IMR-90 (cell line): ENCODE results near the gene MTR. TPM values are rescaled to one million over a fixed set of nuclear protein-coding genes. Genes with fewer than 3 reads are reported as not detected.

Source experiments
- ATAC-seq: fragments of 200-7000 bp; cut with Tn5 transposase; 2 replicates; pipeline ENCODE4 v1.9.1; 2020; ENCODE audit warnings: low read depth, mild to moderate bottlenecking, moderate library complexity
- BruUV-seq: library from RNA; stranded (reverse); fragments of 400-500 nt; replicated peaks from 2 replicates; lab custom pipeline; 2021; lab: Mats Ljungman, UMichigan
- CTCF ChIA-PET: fragments of 300-600 bp; formaldehyde crosslinking; extraction: SDS; loops from one replicate; lab custom pipeline; 2021; ENCODE audit warnings: antibody characterized with exemption; lab: Yijun Ruan, JAX
- POLR2A ChIA-PET: fragments of 300-600 bp; sonication (Branson Sonifier 250); formaldehyde crosslinking; loops from one replicate; lab custom pipeline; 2022; ENCODE audit warnings: antibody characterized with exemption; ENCODE audit not compliant: unreplicated experiment; lab: Charles Lee
- DNase-seq: peaks from one replicate; pipeline ENCODE4 v3.0.0; 2013
- H2AFZ ChIP-seq: replicated peaks from 2 replicates; pipeline ENCODE3; 2013; ENCODE audit warnings: low read length, mild to moderate bottlenecking; ENCODE audit not compliant: poor library complexity
- H2AK5ac ChIP-seq: 2 replicates; pipeline ENCODE4 v1.6.1; 2013; ENCODE audit warnings: low read depth, low read length, inconsistent platforms
- H2AK9ac ChIP-seq: replicated peaks from 2 replicates; pipeline ENCODE3; 2013; ENCODE audit warnings: mild to moderate bottlenecking, low read depth, low read length, moderate library complexity; ENCODE audit not compliant: poor library complexity
- H2BK120ac ChIP-seq: 2 replicates; pipeline ENCODE4 v1.6.1; 2013; ENCODE audit warnings: low read depth, low read length, inconsistent platforms
- H2BK15ac ChIP-seq: 3 replicates; pipeline ENCODE4 v1.6.1; 2013; ENCODE audit warnings: low read depth, low read length, inconsistent platforms
- H2BK20ac ChIP-seq: 2 replicates; pipeline ENCODE4 v1.6.1; 2013; ENCODE audit warnings: low read depth, mild to moderate bottlenecking, inconsistent platforms, low read length, moderate library complexity
- H2BK5ac ChIP-seq: 2 replicates; pipeline ENCODE4 v1.6.1; 2013; ENCODE audit warnings: mild to moderate bottlenecking, low read depth, low read length, inconsistent platforms; ENCODE audit not compliant: poor library complexity, severe bottlenecking
- H3K14ac ChIP-seq: replicated peaks from 2 replicates; pipeline ENCODE4 v1.6.1; 2013; ENCODE audit warnings: low read depth, low read length, inconsistent platforms
- H3K18ac ChIP-seq: 2 replicates; pipeline ENCODE4 v1.6.1; 2013; ENCODE audit warnings: low read depth, low read length, control low read depth
- H3K23ac ChIP-seq: 2 replicates; pipeline ENCODE4 v1.6.1; 2013; ENCODE audit warnings: low read depth, low read length, inconsistent platforms
- H3K27ac ChIP-seq: 2 replicates; pipeline ENCODE4 v1.5.1; 2013; ENCODE audit warnings: mild to moderate bottlenecking, control low read depth, low read length; ENCODE audit not compliant: insufficient read depth
- H3K27me3 ChIP-seq: 2 replicates; pipeline ENCODE4 v1.6.1; 2013; ENCODE audit warnings: low read length; ENCODE audit not compliant: control insufficient read depth, insufficient read depth
- H3K36me3 ChIP-seq: 2 replicates; pipeline ENCODE4 v1.6.1; 2013; ENCODE audit warnings: low read length, mixed read lengths; ENCODE audit not compliant: control insufficient read depth, insufficient read depth
- H3K4ac ChIP-seq: 2 replicates; pipeline ENCODE4 v1.6.1; 2013; ENCODE audit warnings: low read depth, low read length, inconsistent platforms
- H3K4me1 ChIP-seq: 2 replicates; pipeline ENCODE4 v1.6.1; 2013; ENCODE audit warnings: low read length, mixed read lengths; ENCODE audit not compliant: control insufficient read depth, insufficient read depth
- H3K4me2 ChIP-seq: 2 replicates; pipeline ENCODE4 v1.6.1; 2013; ENCODE audit warnings: low read depth, mild to moderate bottlenecking, control low read depth, low read length, moderate library complexity
- H3K4me3 ChIP-seq: 2 replicates; pipeline ENCODE4 v1.5.1; 2013; ENCODE audit warnings: low read depth, mild to moderate bottlenecking, control low read depth, low read length, moderate library complexity; ENCODE audit not compliant: insufficient read depth
- H3K56ac ChIP-seq: 2 replicates; pipeline ENCODE4 v1.6.1; 2013; ENCODE audit warnings: low read length, inconsistent platforms; ENCODE audit not compliant: insufficient read depth; ENCODE audit errors: extremely low read depth
- H3K79me1 ChIP-seq, 2 experiments: 2 replicates each; pipeline ENCODE4 v1.6.1; 2013; ENCODE audit warnings: low read length in 2 of 2, inconsistent platforms in 1 of 2, low read depth in 1 of 2
- H3K9ac ChIP-seq: 2 replicates; pipeline ENCODE4 v1.6.1; 2013; ENCODE audit warnings: low read depth, low read length, control low read depth
- H3K9me1 ChIP-seq: 2 replicates; pipeline ENCODE4 v1.6.1; 2013; ENCODE audit warnings: low read length, inconsistent platforms; ENCODE audit not compliant: insufficient read depth
- H3K9me3 ChIP-seq: 2 replicates; pipeline ENCODE4 v1.6.1; 2013; ENCODE audit warnings: low read length; ENCODE audit not compliant: control insufficient read depth, insufficient read depth
- H4K20me1 ChIP-seq: 2 replicates; pipeline ENCODE4 v1.6.1; 2013; ENCODE audit warnings: low read length, inconsistent platforms; ENCODE audit not compliant: insufficient read depth
- H4K5ac ChIP-seq: 2 replicates; pipeline ENCODE4 v1.6.1; 2013; ENCODE audit warnings: mild to moderate bottlenecking, low read depth, low read length, control low read depth
- H4K8ac ChIP-seq, 2 experiments: 2 replicates each; pipeline ENCODE4 v1.6.1; 2013; ENCODE audit warnings: low read depth in 2 of 2, low read length in 2 of 2, control low read depth in 1 of 2, inconsistent platforms in 1 of 2
- H4K91ac ChIP-seq: 2 replicates; pipeline ENCODE4 v1.6.1; 2013; ENCODE audit warnings: low read depth, low read length, inconsistent platforms; ENCODE audit not compliant: insufficient read depth
- BHLHE40 ChIP-seq: fragments of 150-350 bp; IDR thresholded peaks from 2 replicates; pipeline ENCODE4 v1.6.1; 2016; ENCODE audit warnings: mild to moderate bottlenecking, low read depth, low read length
- FOS ChIP-seq: fragments of 150-350 bp; IDR thresholded peaks from 2 replicates; pipeline ENCODE4 v1.6.1; 2016; ENCODE audit warnings: low read depth, low read length
- MAFK ChIP-seq: IDR thresholded peaks from 2 replicates; pipeline ENCODE4 v1.6.1; 2012; ENCODE audit warnings: low read depth, low read length, improper control_type of control experiment
- MAZ ChIP-seq: IDR thresholded peaks from 2 replicates; pipeline ENCODE4 v1.6.1; 2012; ENCODE audit warnings: low read depth, mild to moderate bottlenecking, low read length, improper control_type of control experiment, moderate library complexity, borderline replicate concordance
- MXI1 ChIP-seq: IDR thresholded peaks from 2 replicates; pipeline ENCODE4 v1.6.1; 2012; ENCODE audit warnings: low read depth, mild to moderate bottlenecking, low read length, moderate library complexity, borderline replicate concordance
- NFE2L2 ChIP-seq: fragments of 150-350 bp; IDR thresholded peaks from 2 replicates; pipeline ENCODE4 v1.6.1; 2016; ENCODE audit warnings: low read depth, mild to moderate bottlenecking, low read length
- POLR2A ChIP-seq: IDR thresholded peaks from 2 replicates; pipeline ENCODE4 v1.6.1; 2012; ENCODE audit warnings: mild to moderate bottlenecking, low read depth, low read length
- RCOR1 ChIP-seq: IDR thresholded peaks from 2 replicates; pipeline ENCODE4 v1.6.1; 2012; ENCODE audit warnings: mild to moderate bottlenecking, low read length, improper control_type of control experiment; ENCODE audit not compliant: insufficient replicate concordance
- WGBS, 2 experiments: methylation state at CpG; one replicate each; pipeline versions ENCODE4 v1.1.5 to v1.1.7; 2013; ENCODE audit warnings: missing lambda C conversion rate in 2 of 2; ENCODE audit not compliant: insufficient read length in 1 of 2; ENCODE audit errors: extremely low coverage in 2 of 2; 5-methylcytosine and 5-hydroxymethylcytosine counted together
- dilution Hi-C: fragments of 300-500 bp; cut with HindIII; formaldehyde crosslinking; loops from one replicate; pipeline ENCODE4 v1.14.3; 2018; ENCODE audit warnings: low sequenced_read_pairs; ENCODE audit not compliant: unreplicated experiment
- in situ Hi-C: fragments of 300-500 bp; cut with MboI; formaldehyde crosslinking; loops from 3 replicates; pipeline ENCODE4 v1.14.3; 2019; ENCODE audit warnings: low sequenced_read_pairs, inconsistent platforms, mixed read lengths
- intact Hi-C: fragments of 100-400 bp; cut with micrococcal nuclease; formaldehyde crosslinking; loops from 2 replicates; pipeline ENCODE4 v1.10.0; 2022
- polyA plus RNA-seq, 3 experiments: library from polyadenylated mRNA; depleted of rRNA; stranded (reverse); fragments of >200 nt; gene quantifications; 2 replicates each; pipeline ENCODE4 v1.2.3, GENCODE V29; 2012; ENCODE audit warnings: low replicate concordance in 1 of 3
- total RNA-seq: library from RNA; depleted of rRNA; stranded (reverse); fragments of >200 nt; gene quantifications from 2 replicates; pipeline ENCODE4 v1.2.3, GENCODE V29; 2012
- TF ChIP-seq, protein P1 (sequence below): fragments of 150-350 bp; IDR thresholded peaks from 2 replicates; pipeline ENCODE4 v1.6.1; 2016; ENCODE audit warnings: low read depth, mild to moderate bottlenecking, low read length, moderate library complexity, borderline replicate concordance
- TF ChIP-seq, protein P2 (sequence below): conservative IDR thresholded peaks from 2 replicates; pipeline ENCODE4 v1.5.1; 2012; ENCODE audit warnings: mild to moderate bottlenecking, low read depth, low read length, improper control_type of control experiment

Gene MTR
- total and polyA plus RNA-seq, 2 of the 4 experiments (the other 2 are of a cell fraction), result 7.7 to 31.0 TPM

DNA sequence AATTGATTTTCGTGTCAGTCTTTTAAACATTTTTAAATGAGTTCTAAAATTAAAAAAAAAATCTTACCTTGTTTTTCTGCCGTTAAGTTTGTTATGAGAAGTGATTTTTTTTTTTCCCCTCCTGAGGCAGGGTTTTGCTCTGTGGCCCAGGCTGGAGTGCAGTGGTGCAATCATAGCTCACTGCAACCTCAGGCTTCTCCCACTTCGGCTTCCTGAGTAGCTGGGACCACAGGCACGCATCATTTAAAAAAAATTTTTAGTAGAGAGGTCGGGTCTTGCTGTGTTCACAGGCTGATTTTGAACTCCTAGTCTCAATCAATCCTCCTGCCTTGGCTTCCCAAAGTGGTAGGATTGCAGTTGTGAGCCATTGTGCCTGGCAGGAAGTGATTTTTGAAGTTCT, 41.1 kb downstream of the MTR start:
- no peak overlapping the region for H2BK15ac ChIP-seq
- no peak overlapping the region for H3K4me2 ChIP-seq
- ATAC-seq, result no peak
- H4K5ac ChIP-seq, result no peak overlapping the region
- H4K91ac ChIP-seq, result no peak overlapping the region
- H3K4ac ChIP-seq, result no peak overlapping the region
- H2AK9ac ChIP-seq, result no peak overlapping the region
- H4K8ac ChIP-seq, result no peak overlapping the region
- H3K9me3 ChIP-seq, result no peaks in the 10 kb centered on the region
- H3K9me1 ChIP-seq, result no peaks in the 10 kb centered on the region; the same call in none of the 2 replicates
- H3K18ac ChIP-seq, result no peak overlapping the region
- H2BK20ac ChIP-seq, result no peak overlapping the region
- H3K27me3 ChIP-seq, result no peaks in the 10 kb centered on the region
- H3K56ac ChIP-seq, result no peak overlapping the region
- no peak for TF ChIP-seq POLR2A
- no peak for TF ChIP-seq BHLHE40
- no peak for TF ChIP-seq NFE2L2
- no peak for TF ChIP-seq MXI1
- TF ChIP-seq, protein P1, sequence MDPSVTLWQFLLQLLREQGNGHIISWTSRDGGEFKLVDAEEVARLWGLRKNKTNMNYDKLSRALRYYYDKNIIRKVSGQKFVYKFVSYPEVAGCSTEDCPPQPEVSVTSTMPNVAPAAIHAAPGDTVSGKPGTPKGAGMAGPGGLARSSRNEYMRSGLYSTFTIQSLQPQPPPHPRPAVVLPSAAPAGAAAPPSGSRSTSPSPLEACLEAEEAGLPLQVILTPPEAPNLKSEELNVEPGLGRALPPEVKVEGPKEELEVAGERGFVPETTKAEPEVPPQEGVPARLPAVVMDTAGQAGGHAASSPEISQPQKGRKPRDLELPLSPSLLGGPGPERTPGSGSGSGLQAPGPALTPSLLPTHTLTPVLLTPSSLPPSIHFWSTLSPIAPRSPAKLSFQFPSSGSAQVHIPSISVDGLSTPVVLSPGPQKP, result no peak
- no peak for TF ChIP-seq FOS
- no peak for TF ChIP-seq RCOR1
- TF ChIP-seq, protein P2, sequence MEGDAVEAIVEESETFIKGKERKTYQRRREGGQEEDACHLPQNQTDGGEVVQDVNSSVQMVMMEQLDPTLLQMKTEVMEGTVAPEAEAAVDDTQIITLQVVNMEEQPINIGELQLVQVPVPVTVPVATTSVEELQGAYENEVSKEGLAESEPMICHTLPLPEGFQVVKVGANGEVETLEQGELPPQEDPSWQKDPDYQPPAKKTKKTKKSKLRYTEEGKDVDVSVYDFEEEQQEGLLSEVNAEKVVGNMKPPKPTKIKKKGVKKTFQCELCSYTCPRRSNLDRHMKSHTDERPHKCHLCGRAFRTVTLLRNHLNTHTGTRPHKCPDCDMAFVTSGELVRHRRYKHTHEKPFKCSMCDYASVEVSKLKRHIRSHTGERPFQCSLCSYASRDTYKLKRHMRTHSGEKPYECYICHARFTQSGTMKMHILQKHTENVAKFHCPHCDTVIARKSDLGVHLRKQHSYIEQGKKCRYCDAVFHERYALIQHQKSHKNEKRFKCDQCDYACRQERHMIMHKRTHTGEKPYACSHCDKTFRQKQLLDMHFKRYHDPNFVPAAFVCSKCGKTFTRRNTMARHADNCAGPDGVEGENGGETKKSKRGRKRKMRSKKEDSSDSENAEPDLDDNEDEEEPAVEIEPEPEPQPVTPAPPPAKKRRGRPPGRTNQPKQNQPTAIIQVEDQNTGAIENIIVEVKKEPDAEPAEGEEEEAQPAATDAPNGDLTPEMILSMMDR, result no peak
- TF ChIP-seq MAZ, result no peak
- no peak for TF ChIP-seq MAFK
- no peak overlapping the region for H2AK5ac ChIP-seq
- no peak overlapping the region for H3K9ac ChIP-seq
- no CpG with 5 or more reads among the region's 5 CpGs for WGBS, 2 experiments
- no peak overlapping the region for H3K4me3 ChIP-seq
- ChIA-PET CTCF (interaction anchor here (0.7 kb wide), 2 partner anchors 74 to 463 kb away, joined by 3 read pairs; no protein-coding TSS in a partner anchor), POLR2A (no interaction called here)
- dilution Hi-C loops, result no loop called here
- no peak for DNase-seq
- no peak overlapping the region for H3K23ac ChIP-seq
- in situ Hi-C loops, result no loop called here
- no peaks in the 10 kb centered on the region for H4K20me1 ChIP-seq
- no peak overlapping the region for H2AFZ ChIP-seq
- H2BK5ac ChIP-seq, result no peak overlapping the region
- no peak overlapping the region for H2BK120ac ChIP-seq
- no peaks in the 10 kb centered on the region for H3K79me1 ChIP-seq
- no peak overlapping the region for H3K14ac ChIP-seq
- intact Hi-C loops, result no loop called here
- H3K36me3 ChIP-seq, result peaks cover 25% of the 10 kb centered on the region
- BruUV-seq, result no TSS peak
- no peaks in the 10 kb centered on the region; the same call in 1 of the 2 replicates for H3K4me1 ChIP-seq
- H3K27ac ChIP-seq, result no peak overlapping the region
